ENCODE measurements around the gene HDAC9.

Gene HDAC9

GRCh38 chr7:18524248-18524647, 28.7 kb downstream of the HDAC9 start:
- DNase-seq (ENCODE audit: low read depth in 2 of 2): no peak

GRCh38 chr7:18526368-18526878, 30.9 kb downstream of the HDAC9 start:
- DNase-seq (ENCODE audit: low read depth in 2 of 2): no peak

- no peak for DNase-seq (ENCODE audit: low read depth in 2 of 2)
These were observed 33.7 kb downstream of the HDAC9 start for GRCh38 chr7:18529239-18529638.

- DNase-seq (ENCODE audit: low read depth in 2 of 2): no peak
These were observed 35.0 kb downstream of the HDAC9 start for GRCh38 chr7:18530224-18531179.

- no peak for DNase-seq (ENCODE audit: low read depth in 2 of 2)
These were observed 36.0 kb downstream of the HDAC9 start for GRCh38 chr7:18531539-18531938.

GRCh38 chr7:18532813-18533212, 37.3 kb downstream of the HDAC9 start:
- no peak for DNase-seq (ENCODE audit: low read depth in 2 of 2)

- no peak for DNase-seq (ENCODE audit: low read depth in 2 of 2)
These were observed 38.9 kb downstream of the HDAC9 start for GRCh38 chr7:18534481-18534880.

GRCh38 chr7:18535810-18536415, 40.4 kb downstream of the HDAC9 start:
- no peak for DNase-seq (ENCODE audit: low read depth in 2 of 2)

GRCh38 chr7:18536486-18536885, 40.9 kb downstream of the HDAC9 start:
- no peak for DNase-seq (ENCODE audit: low read depth in 2 of 2)

- DNase-seq (ENCODE audit: low read depth in 2 of 2): no peak
These were observed 43.2 kb downstream of the HDAC9 start for GRCh38 chr7:18538554-18539250.

- DNase-seq (ENCODE audit: low read depth in 2 of 2): no peak
These were observed 44.8 kb downstream of the HDAC9 start for GRCh38 chr7:18540396-18540795.

- DNase-seq (ENCODE audit: low read depth in 2 of 2): no peak
These were observed 45.8 kb downstream of the HDAC9 start for GRCh38 chr7:18541181-18541870.

GRCh38 chr7:18541871-18542212, 46.3 kb downstream of the HDAC9 start:
- no peak for DNase-seq (ENCODE audit: low read depth in 2 of 2)

- no peak for DNase-seq (ENCODE audit: low read depth in 2 of 2)
These were observed 51.0 kb downstream of the HDAC9 start for GRCh38 chr7:18546576-18546975.

GRCh38 chr7:18547509-18548187, 52.1 kb downstream of the HDAC9 start:
- DNase-seq (ENCODE audit: low read depth in 2 of 2): no peak

GRCh38 chr7:18548534-18548933, 53.0 kb downstream of the HDAC9 start:
- DNase-seq (ENCODE audit: low read depth in 2 of 2): no peak

- no peak for DNase-seq (ENCODE audit: low read depth in 2 of 2)
These were observed 55.0 kb downstream of the HDAC9 start for GRCh38 chr7:18550574-18550973.

GRCh38 chr7:18552316-18552916, 56.9 kb downstream of the HDAC9 start:
- no peak for DNase-seq (ENCODE audit: low read depth in 2 of 2)

- DNase-seq (ENCODE audit: low read depth in 2 of 2): no peak
These were observed 57.5 kb downstream of the HDAC9 start for GRCh38 chr7:18552943-18553604.

GRCh38 chr7:18553605-18554003, 58.1 kb downstream of the HDAC9 start:
- no peak for DNase-seq (ENCODE audit: low read depth in 2 of 2)

Measured in stimulated activated CD4-positive, alpha-beta T cell treated with anti-CD3 and anti-CD28 coated beads, Interleukin-1b, Interleukin-23, amount 100 ng/mL, for 4 hours (primary cell).